SK-N-MC (cell line): Measurements from ENCODE around the gene SUCLG2.

Experiments used
- EZH2 ChIP-seq: fragments of 200-600 bp; sonication (generic); IDR thresholded peaks from one replicate; pipeline ENCODE4 v1.6.1; 2017; ENCODE audit warnings: antibody characterized with exemption
- FOXP2 ChIP-seq: optimal IDR thresholded peaks from 2 replicates; pipeline ENCODE3; 2011; ENCODE audit warnings: mild to moderate bottlenecking, moderate library complexity; ENCODE audit not compliant: insufficient read depth; ENCODE audit errors: extremely low read length, control extremely low read depth
- POLR2AphosphoS5 ChIP-seq: IDR thresholded peaks from 2 replicates; pipeline ENCODE4 v1.6.1; 2012; ENCODE audit warnings: mild to moderate bottlenecking, low read depth, low read length, borderline replicate concordance

DNA sequence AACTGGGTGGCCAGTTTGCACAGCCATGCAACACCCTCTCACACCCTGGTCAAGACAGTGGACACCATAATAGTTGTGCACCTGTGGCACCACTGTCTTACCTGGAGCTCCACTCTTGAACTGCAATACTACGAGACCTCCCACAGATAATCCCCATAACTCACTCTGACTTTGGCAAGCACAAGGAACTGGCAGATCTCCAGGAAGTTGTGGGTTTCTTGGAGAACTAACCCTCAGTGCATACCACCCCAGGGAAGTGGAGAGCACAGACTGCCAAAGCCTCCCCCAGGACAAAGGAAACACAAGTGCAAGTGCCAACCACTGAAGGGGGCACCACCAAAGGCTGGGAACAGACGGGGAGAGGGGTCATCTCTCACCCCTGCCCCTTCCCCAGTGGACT lies 318.6 kb downstream of the SUCLG2 start:
- TF ChIP-seq EZH2 (no peak), POLR2AphosphoS5 (no peak), FOXP2 (no peak)
